NCI-H446 (cell line): ENCODE data around the gene NTRK2.

Source experiments
- DNase-seq, 2 experiments: peaks; one replicate each; lab custom pipeline; 2025; lab: John Stamatoyannopoulos, UW

NTRK2 gene

GRCh38 chr9:84736081-84736480 lies 66.6 kb downstream of the NTRK2 start:
- DNase-seq: no peak

GRCh38 chr9:84736536-84736935 lies 67.0 kb downstream of the NTRK2 start:
- DNase-seq: no peak

GRCh38 chr9:84738353-84738752 lies 68.8 kb downstream of the NTRK2 start:
- no peak for DNase-seq

- DNase-seq: no peak
Observed at GRCh38 chr9:84742261-84742660, 72.7 kb downstream of the NTRK2 start.

GRCh38 chr9:84744195-84744594 lies 74.7 kb downstream of the NTRK2 start:
- DNase-seq: no peak

GRCh38 chr9:84744726-84745125 lies 75.2 kb downstream of the NTRK2 start:
- no peak for DNase-seq

GRCh38 chr9:84748112-84748511 lies 78.6 kb downstream of the NTRK2 start:
- DNase-seq: no peak

- DNase-seq: no peak
Observed at GRCh38 chr9:84750152-84750865, 80.8 kb downstream of the NTRK2 start.

- no peak for DNase-seq
Observed at GRCh38 chr9:84751921-84752320, 82.4 kb downstream of the NTRK2 start.

- DNase-seq: no peak
Observed at GRCh38 chr9:84754461-84754860, 84.9 kb downstream of the NTRK2 start.

GRCh38 chr9:84754881-84755280 lies 85.4 kb downstream of the NTRK2 start:
- DNase-seq: no peak

- no peak for DNase-seq
Observed at GRCh38 chr9:84755380-84755779, 85.9 kb downstream of the NTRK2 start.

- no peak for DNase-seq
Observed at GRCh38 chr9:84756171-84756570, 86.6 kb downstream of the NTRK2 start.

GRCh38 chr9:84756731-84757130 lies 87.2 kb downstream of the NTRK2 start:
- no peak for DNase-seq

GRCh38 chr9:84758817-84759216 lies 89.3 kb downstream of the NTRK2 start:
- no peak for DNase-seq

GRCh38 chr9:84759300-84759750 lies 89.8 kb downstream of the NTRK2 start:
- DNase-seq: no peak

- DNase-seq: no peak
Observed at GRCh38 chr9:84759804-84760203, 90.3 kb downstream of the NTRK2 start.

- no peak for DNase-seq
Observed at GRCh38 chr9:84761137-84761808, 91.7 kb downstream of the NTRK2 start.

GRCh38 chr9:84772511-84772910 lies 103.0 kb downstream of the NTRK2 start:
- no peak for DNase-seq

- no peak for DNase-seq
Observed at GRCh38 chr9:84773022-84773421, 103.5 kb downstream of the NTRK2 start.

GRCh38 chr9:84775056-84775643 lies 105.6 kb downstream of the NTRK2 start:
- no peak for DNase-seq

- no peak for DNase-seq
Observed at GRCh38 chr9:84778570-84778969, 109.0 kb downstream of the NTRK2 start.

GRCh38 chr9:84779883-84780282 lies 110.4 kb downstream of the NTRK2 start:
- DNase-seq: no peak
